Thyroid gland (tissue), 4 donors: ENCODE data around the gene OSBPL3.

Source experiments
- CTCF ChIP-seq, 6 experiments: fragments of 200-600 bp in 3 of 6; fragments of 450-650 bp in 3 of 6; sonication (generic) in 3 of 6; IDR thresholded peaks; one replicate each; pipeline ENCODE4 v1.5.1; 2016 to 2019; ENCODE audit warnings: antibody characterized with exemption in 6 of 6, mild to moderate bottlenecking in 2 of 6, inconsistent platforms in 1 of 6, moderate library complexity in 1 of 6
- POLR2A ChIP-seq, 2 donors: fragments of 450-650 bp; IDR thresholded peaks; one replicate each; pipeline ENCODE4 v1.6.1; 2017; ENCODE audit warnings: antibody characterized with exemption in 2 of 2, mild to moderate bottlenecking in 2 of 2, moderate library complexity in 1 of 2

- no peak for TF ChIP-seq CTCF (IDR thresholded peaks at IDR 0.05)
- no peak for TF ChIP-seq POLR2A (IDR thresholded peaks at IDR 0.05)
Observed at GRCh38 chr7:24801883-24802282, 178.1 kb downstream of the OSBPL3 start.
